Heart right ventricle (tissue), 16 donors: ENCODE measurements around the gene RYR1. TPM values are rescaled to one million over a fixed set of nuclear protein-coding genes. Genes with fewer than 3 reads are reported as not detected.
"Not testable (repeated sequence)": the region's sequence is repeated elsewhere in the genome, so short reads cannot be mapped to it uniquely, and the experiment has no call there.

ENCODE experiments used
- ATAC-seq, 8 donors: fragments of 200-7000 bp; cut with Tn5 transposase; one replicate each; pipeline ENCODE4 v1.9.1; 2020; ENCODE audit warnings: mild to moderate bottlenecking in 8 of 8, moderate library complexity in 8 of 8, moderate number of reproducible peaks in 1 of 8
- DNase-seq, 2 donors: peaks; one replicate each; pipeline ENCODE4 v3.0.0-alpha.2; 2020
- H3K27ac ChIP-seq, 10 donors: fragments of 200-600 bp; sonication (generic) in 2 of 10; one replicate each; pipeline versions ENCODE4 v1.5.0 to v1.8.0; 2020 to 2022; ENCODE audit warnings: mild to moderate bottlenecking in 3 of 10
- H3K27me3 ChIP-seq, 7 donors: fragments of 200-600 bp; one replicate each; pipeline ENCODE4 v1.8.0; 2021 to 2022; ENCODE audit warnings: mild to moderate bottlenecking in 2 of 7
- H3K36me3 ChIP-seq, 9 donors: fragments of 200-600 bp; sonication (generic) in 1 of 9; one replicate each; pipeline versions ENCODE4 v1.5.0 to v1.8.0; 2020 to 2022; ENCODE audit warnings: mild to moderate bottlenecking in 2 of 9
- H3K4me1 ChIP-seq, 9 donors: fragments of 200-600 bp; sonication (generic) in 1 of 9; one replicate each; pipeline versions ENCODE4 v1.5.0 to v1.8.0; 2020 to 2022; ENCODE audit warnings: mild to moderate bottlenecking in 4 of 9
- H3K4me3 ChIP-seq, 10 donors: fragments of 200-600 bp; sonication (generic) in 2 of 10; one replicate each; pipeline versions ENCODE4 v1.5.0 to v1.8.0; 2020 to 2022; ENCODE audit warnings: mild to moderate bottlenecking in 7 of 10, moderate library complexity in 2 of 10
- H3K9me3 ChIP-seq, 11 donors: fragments of 200-600 bp in 10 of 11; sonication (generic) in 2 of 11; one replicate each; pipeline versions ENCODE4 v1.5.0 to v1.8.0; 2013 to 2022; ENCODE audit warnings: mild to moderate bottlenecking in 2 of 11, control low read depth in 1 of 11, moderate library complexity in 1 of 11
- CTCF ChIP-seq, 9 donors: fragments of 200-600 bp; sonication (generic) in 2 of 9; IDR thresholded peaks; one replicate each; pipeline versions ENCODE4 v1.5.0 to v1.8.0; 2021 to 2022; ENCODE audit warnings: antibody characterized with exemption in 9 of 9, mild to moderate bottlenecking in 5 of 9, moderate library complexity in 1 of 9
- whole genome bisulfite sequencing, 2 donors: extraction: QIAGEN DNeasy Blood & Tissue Kit; methylation state at CpG; one replicate each; pipeline ENCODE4 v1.1.7; 2013; ENCODE audit warnings: inconsistent platforms in 1 of 2; 5-methylcytosine and 5-hydroxymethylcytosine counted together
- intact Hi-C, 10 donors: fragments of 100-400 bp; cut with DNase I; formaldehyde crosslinking; loops; one replicate each; pipeline versions ENCODE4 v1.11.1 to v1.14.2; 2022
- polyA plus RNA-seq, 2 donors: library from polyadenylated mRNA; stranded (reverse); fragments of 200-250 nt; gene quantifications; one replicate each; pipeline ENCODE4 v1.2.3, GENCODE V29; 2013
- total RNA-seq, 10 donors: library from RNA; stranded (reverse); fragmentation: NEBNext Ultra II Directional in 3 of 10; extraction: Animal tissue kit (Norgen Biotek cat#: 25700) in 3 of 10; gene quantifications; one replicate each; pipeline versions ENCODE4 v1.2.1 to v1.2.4, GENCODE V29; 2021 to 2023
- donor health status: Arrhythmogenic right ventricular cardiomyopathy.
- donor health status: ischemic (EF 13 %, LVEDD 7.1; RV severe dilation, severe dysfunction).
- donor health status: healthy with polysubstance abuse.
- donor health status: DM: no; HTN: yes; CAD: no.
- donor health status: DM: no; HTN: no; CAD: no.
- donor health status: ischemic (EF 25% LVEDD 6.9; RV normal size, moderate dysfunction).
- donor health status: ischemic (EF 25% LVEDD 5.7; RV mildly dilated, moderate dysfunction).
- donor health status: healthy.
- donor health status: DM: yes; HTN: yes; CAD: no.
- donor health status: Ischemic cardiomyopathy.
- donor health status: ischemic (EF 35%, LVEDD 5.7; RV mildly dilated, moderate dysfunction).
- donor health status: nonischemic (EF 11% LVEDD 7.7; RV severe dilation, severe dysfunction).
- donor health status: DM: yes; HTN: yes; CAD: no.
- donor health status: PGD.
- donor health status: ischemic (EF 29% LVEDD 5.4; RV normal size, mild dysfunction).
- donor health status: nonischemic (EF 23%, LVEDD 6.1; RV moderate dilation, normal function).

Gene RYR1
- total and polyA plus RNA-seq, 12 donors: 0.20 to 1.7 (median 0.74) TPM

- H3K9me3 ChIP-seq: no peaks in the 10 kb centered on the region
- intact Hi-C loops: no loop called here
- WGBS, 2 donors: 44 to 58% methylated on average over 6 of the region's 6 CpGs
- DNase-seq (no peak), ATAC-seq (no peak)
- no peak overlapping the region for H3K27ac ChIP-seq
- no peaks in the 10 kb centered on the region for H3K36me3 ChIP-seq
- H3K4me1 ChIP-seq: no peaks in the 10 kb centered on the region
- H3K4me3 ChIP-seq: no peak overlapping the region
- peaks cover 0 to 17% (median 11%) of the 10 kb centered on the region in 7 donors for H3K27me3 ChIP-seq
- no peak for TF ChIP-seq CTCF (IDR thresholded peaks at IDR 0.05)
These were observed 117.9 kb downstream of the RYR1 start for GRCh38 chr19:38551450-38551813.

DNA sequence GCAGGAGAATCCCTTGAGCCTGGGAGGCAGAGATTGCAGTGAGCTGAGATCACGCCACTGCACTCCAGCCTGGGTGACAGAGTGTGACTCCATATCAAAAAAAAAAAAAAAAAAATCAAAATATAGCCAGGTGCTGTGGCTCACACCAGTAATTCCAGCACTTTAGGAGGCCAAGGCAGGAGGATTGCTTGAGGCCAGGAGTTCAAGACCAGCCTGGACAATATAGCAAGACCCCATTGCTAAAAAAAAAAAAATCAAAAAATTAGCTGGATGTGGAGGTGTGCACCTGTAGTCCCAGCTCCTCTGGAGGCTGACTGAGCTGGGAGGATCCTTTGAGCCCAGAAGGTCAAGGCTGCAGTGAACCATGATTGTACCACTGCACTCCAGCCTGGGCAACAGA, 119.7 kb downstream of the RYR1 start:
- intact Hi-C loops, ATAC-seq, H3K4me3 ChIP-seq, H3K36me3 ChIP-seq, H3K4me1 ChIP-seq, H3K9me3 ChIP-seq, DNase-seq, H3K27ac ChIP-seq: not testable (repeated sequence)
- peaks cover 0 to 17% (median 11%) of the 10 kb centered on the region in 7 donors for H3K27me3 ChIP-seq
- whole genome bisulfite sequencing, 2 donors: 88 to 95% methylated on average over 1 of the region's 1 CpG

- no peak for DNase-seq
- Histone ChIP-seq H3K4me3 (no peak overlapping the region), H3K36me3 (no peaks in the 10 kb centered on the region), H3K4me1 (peaks cover 0 to 4% (median 0%) of the 10 kb centered on the region in 9 donors), H3K9me3 (no peaks in the 10 kb centered on the region), H3K27ac (no peak overlapping the region), H3K27me3 (peaks cover 0 to 17% (median 11%) of the 10 kb centered on the region in 7 donors)
- no peak for TF ChIP-seq CTCF (IDR thresholded peaks at IDR 0.05)
- no peak for ATAC-seq
- intact Hi-C loops: no loop called here
- WGBS, 2 donors: 62 to 66% methylated on average over 3 of the region's 3 CpGs
These were observed 121.2 kb downstream of the RYR1 start for GRCh38 chr19:38554676-38555141.

- 83 to 90% methylated on average over 8 of the region's 8 CpGs for WGBS, 2 donors
- Histone ChIP-seq H3K9me3 (no peaks in the 10 kb centered on the region), H3K27me3 (peaks cover 0 to 18% (median 11%) of the 10 kb centered on the region in 7 donors), H3K36me3 (no peaks in the 10 kb centered on the region), H3K27ac (no peak overlapping the region), H3K4me3 (no peak overlapping the region), H3K4me1 (peaks cover 0 to 4% (median 0%) of the 10 kb centered on the region in 9 donors)
- intact Hi-C loops: no loop called here
- TF ChIP-seq CTCF (IDR thresholded peaks at IDR 0.05): no peak
- no peak for DNase-seq
- ATAC-seq: no peak
These were observed 121.7 kb downstream of the RYR1 start for GRCh38 chr19:38555200-38555599.

GRCh38 chr19:38556521-38557174, 123.2 kb downstream of the RYR1 start:
- Histone ChIP-seq H3K9me3 (no peaks in the 10 kb centered on the region), H3K27me3 (peaks cover 0 to 25% (median 6%) of the 10 kb centered on the region in 7 donors), H3K27ac (peak overlapping the region in 1 of 10 donors; percentile 8), H3K4me1 (peaks cover 0 to 4% (median 0%) of the 10 kb centered on the region in 9 donors), H3K4me3 (no peak overlapping the region), H3K36me3 (no peaks in the 10 kb centered on the region)
- intact Hi-C loops: no loop called here
- no peak for DNase-seq
- TF ChIP-seq CTCF (IDR thresholded peaks at IDR 0.05): no peak
- 59 to 69% methylated on average over 7 of the region's 7 CpGs for WGBS, 2 donors
- ATAC-seq: no peak
